ENCODE data around the gene ADAM10. TPM values are rescaled to one million over a fixed set of nuclear protein-coding genes. Genes with fewer than 3 reads are reported as not detected.

The ADAM10 gene
- polyA plus RNA-seq, 1 of the 3 experiments (the other 2 are of a cell fraction): 83.5 TPM

DNA sequence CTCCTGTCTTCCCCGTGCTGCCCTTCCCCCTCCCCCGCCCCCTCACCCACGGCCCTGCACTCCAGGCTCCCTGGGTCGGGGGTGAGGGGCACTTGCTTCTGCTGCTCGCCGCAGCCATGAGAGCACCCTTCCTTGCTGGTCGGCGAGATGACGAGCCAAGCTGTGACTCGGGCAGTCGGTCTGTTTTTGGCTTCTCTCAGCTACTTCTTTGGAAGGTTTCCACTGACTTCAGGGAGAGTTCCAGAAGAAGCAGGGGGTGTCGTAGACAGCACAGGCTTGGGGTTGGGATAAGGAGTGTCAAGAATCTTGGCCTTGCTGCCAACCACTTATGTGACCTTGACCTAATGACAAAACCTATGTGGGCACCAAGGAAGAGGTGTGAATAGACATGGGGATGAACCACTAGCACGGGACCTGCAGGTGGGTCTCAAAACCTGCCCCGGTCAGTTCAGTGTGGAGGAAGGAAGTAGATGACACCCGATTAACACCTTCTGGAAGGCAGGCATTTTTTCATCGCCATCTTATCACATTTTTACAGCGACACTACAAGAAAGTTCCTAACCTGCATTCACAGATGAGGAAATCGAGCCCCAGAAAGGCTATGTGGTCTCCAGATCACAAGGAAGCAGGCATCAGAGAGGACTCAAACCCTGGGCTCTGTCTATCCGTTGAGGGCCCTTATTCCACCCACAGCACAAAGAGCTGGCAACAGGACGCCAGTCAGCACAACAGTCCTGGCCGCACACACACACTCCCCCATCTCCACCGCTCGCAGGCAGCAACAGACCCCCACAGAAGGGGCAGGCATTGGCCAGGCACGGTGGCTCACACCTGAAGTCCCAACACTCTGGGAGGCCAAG, 196.8 kb downstream of the ADAM10 start:
- DNase-seq: no peak
- no peak overlapping the region for H2AFZ ChIP-seq (ENCODE audit: low read depth)
- no peaks in the 10 kb centered on the region for H3K79me2 ChIP-seq (ENCODE audit: insufficient read depth)
- H3K27me3 ChIP-seq (ENCODE audit: insufficient read depth): no peaks in the 10 kb centered on the region; the same call in 1 of the 2 replicates
- ChIA-PET POLR2A (no interaction called here), CTCF (no interaction called here)
- TF ChIP-seq RXRA (IDR thresholded peaks at IDR 0.05; ENCODE audit: borderline replicate concordance, low read depth): no peak
- no peaks in the 10 kb centered on the region for H3K9me2 ChIP-seq
- H3K4me1 ChIP-seq (ENCODE audit: control insufficient read depth in 1 of 2, insufficient read depth in 2 of 2, low read depth in 1 of 2, low read length in 1 of 2): peaks cover 8 to 13% of the 10 kb centered on the region in 2 experiments; a peak in 2 of 4 replicates
- no peaks in the 10 kb centered on the region for H3K36me3 ChIP-seq (replicated peaks in 1 of 2; ENCODE audit: control insufficient read depth in 1 of 2, insufficient read depth in 2 of 2, low read length in 1 of 2)
- H3K4me3 ChIP-seq (ENCODE audit: low read depth in 2 of 2, low read length in 1 of 2): no peak overlapping the region
- H4K20me1 ChIP-seq (ENCODE audit: insufficient read depth): no peaks in the 10 kb centered on the region
- H3K9me3 ChIP-seq: no peaks in the 10 kb centered on the region
- H3K27ac ChIP-seq (ENCODE audit: low read depth in 2 of 2, low read length in 1 of 2): no peak overlapping the region
- no peak overlapping the region for H3K4me2 ChIP-seq
- no peak overlapping the region for H3K9ac ChIP-seq
- WGBS (ENCODE audit: low lambda C conversion rate): 92% methylated on average over 21 of the region's 24 CpGs
- peaks cover 6% of the 10 kb centered on the region for H3F3A ChIP-seq (replicated peaks; ENCODE audit: insufficient read depth)

DNA sequence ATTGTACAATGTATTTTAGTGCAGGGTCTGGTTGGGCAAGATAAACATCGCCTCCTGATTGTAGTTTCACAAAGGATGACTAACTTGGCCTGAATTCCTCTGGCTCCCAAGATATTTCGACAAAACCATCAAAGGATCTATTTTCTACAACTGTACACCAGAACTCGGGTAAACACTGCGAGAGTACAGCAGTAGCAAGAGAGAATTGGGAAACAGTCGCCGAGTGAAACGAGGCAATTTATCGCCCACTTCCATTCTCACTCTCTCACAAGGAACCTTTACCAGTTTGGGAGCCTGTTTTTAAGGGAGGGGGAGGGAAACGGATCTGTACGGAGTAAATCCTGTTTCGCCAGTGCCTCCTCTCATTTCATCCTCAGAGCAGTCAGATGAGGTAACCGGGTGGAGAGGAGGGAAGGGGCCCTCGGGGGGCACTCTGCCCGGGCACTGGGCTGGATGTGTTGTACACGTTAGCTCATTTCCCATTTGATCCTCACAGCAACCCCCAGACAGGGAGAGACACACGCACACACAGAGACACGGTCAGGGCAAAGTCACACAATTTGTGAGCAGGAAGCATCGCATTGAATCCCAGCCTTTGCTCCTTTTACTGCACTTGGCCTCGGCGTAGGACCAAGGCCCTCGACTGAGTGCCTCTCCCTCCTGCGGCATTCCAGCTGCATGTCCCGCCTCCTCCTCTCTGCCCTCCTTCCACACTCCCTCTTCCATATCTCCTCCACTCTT, 197.6 kb downstream of the ADAM10 start:
- DNase-seq: no peak
- Histone ChIP-seq H2AFZ (ENCODE audit: low read depth) (peak overlapping the region; percentile 44; the same call in 1 of the 2 replicates), H3K27ac (ENCODE audit: low read depth in 2 of 2, low read length in 1 of 2) (peak overlapping the region in 1 of 2 experiments; percentile 42; a peak in 1 of 4 replicates), H3K4me1 (ENCODE audit: control insufficient read depth in 1 of 2, insufficient read depth in 2 of 2, low read depth in 1 of 2, low read length in 1 of 2) (peaks cover 14 to 17% of the 10 kb centered on the region in 2 experiments; a peak in 2 of 4 replicates), H3K36me3 (replicated peaks in 1 of 2; ENCODE audit: control insufficient read depth in 1 of 2, insufficient read depth in 2 of 2, low read length in 1 of 2) (no peaks in the 10 kb centered on the region), H4K20me1 (ENCODE audit: insufficient read depth) (no peaks in the 10 kb centered on the region), H3K79me2 (ENCODE audit: insufficient read depth) (no peaks in the 10 kb centered on the region), H3K4me3 (ENCODE audit: low read depth in 2 of 2, low read length in 1 of 2) (no peak overlapping the region), H3F3A (replicated peaks; ENCODE audit: insufficient read depth) (peaks cover 12% of the 10 kb centered on the region), H3K4me2 (peak overlapping the region; percentile 30; the same call in 1 of the 2 replicates), H3K9me3 (no peaks in the 10 kb centered on the region), H3K27me3 (ENCODE audit: insufficient read depth) (no peaks in the 10 kb centered on the region; the same call in 1 of the 2 replicates), H3K9ac (no peak overlapping the region), H3K9me2 (no peaks in the 10 kb centered on the region)
- ChIA-PET POLR2A (no interaction called here), CTCF (no interaction called here)
- WGBS (ENCODE audit: low lambda C conversion rate): 82% methylated on average over 23 of the region's 23 CpGs
- no peak for TF ChIP-seq CHD2 (IDR thresholded peaks at IDR 0.05; ENCODE audit: low read length, partially characterized antibody)
- peak; percentile 62; the same call in 1 of the 2 replicates for TF ChIP-seq FOSL2 (IDR thresholded peaks at IDR 0.05; ENCODE audit: borderline replicate concordance, low read depth)
- TF ChIP-seq, protein P1, sequence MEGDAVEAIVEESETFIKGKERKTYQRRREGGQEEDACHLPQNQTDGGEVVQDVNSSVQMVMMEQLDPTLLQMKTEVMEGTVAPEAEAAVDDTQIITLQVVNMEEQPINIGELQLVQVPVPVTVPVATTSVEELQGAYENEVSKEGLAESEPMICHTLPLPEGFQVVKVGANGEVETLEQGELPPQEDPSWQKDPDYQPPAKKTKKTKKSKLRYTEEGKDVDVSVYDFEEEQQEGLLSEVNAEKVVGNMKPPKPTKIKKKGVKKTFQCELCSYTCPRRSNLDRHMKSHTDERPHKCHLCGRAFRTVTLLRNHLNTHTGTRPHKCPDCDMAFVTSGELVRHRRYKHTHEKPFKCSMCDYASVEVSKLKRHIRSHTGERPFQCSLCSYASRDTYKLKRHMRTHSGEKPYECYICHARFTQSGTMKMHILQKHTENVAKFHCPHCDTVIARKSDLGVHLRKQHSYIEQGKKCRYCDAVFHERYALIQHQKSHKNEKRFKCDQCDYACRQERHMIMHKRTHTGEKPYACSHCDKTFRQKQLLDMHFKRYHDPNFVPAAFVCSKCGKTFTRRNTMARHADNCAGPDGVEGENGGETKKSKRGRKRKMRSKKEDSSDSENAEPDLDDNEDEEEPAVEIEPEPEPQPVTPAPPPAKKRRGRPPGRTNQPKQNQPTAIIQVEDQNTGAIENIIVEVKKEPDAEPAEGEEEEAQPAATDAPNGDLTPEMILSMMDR (IDR thresholded peaks at IDR 0.05): no peak
- TF ChIP-seq, protein P2, sequence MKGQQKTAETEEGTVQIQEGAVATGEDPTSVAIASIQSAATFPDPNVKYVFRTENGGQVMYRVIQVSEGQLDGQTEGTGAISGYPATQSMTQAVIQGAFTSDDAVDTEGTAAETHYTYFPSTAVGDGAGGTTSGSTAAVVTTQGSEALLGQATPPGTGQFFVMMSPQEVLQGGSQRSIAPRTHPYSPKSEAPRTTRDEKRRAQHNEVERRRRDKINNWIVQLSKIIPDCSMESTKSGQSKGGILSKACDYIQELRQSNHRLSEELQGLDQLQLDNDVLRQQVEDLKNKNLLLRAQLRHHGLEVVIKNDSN (IDR thresholded peaks at IDR 0.05; ENCODE audit: borderline replicate concordance, low read depth): no peak
- TF ChIP-seq RAD21 (IDR thresholded peaks at IDR 0.05; ENCODE audit: low read length): no peak
- no peak for TF ChIP-seq RFX5 (IDR thresholded peaks at IDR 0.05; ENCODE audit: low read length)
- TF ChIP-seq FOXM1 (IDR thresholded peaks at IDR 0.05; ENCODE audit: low read depth): no peak
- TF ChIP-seq NFIC (IDR thresholded peaks at IDR 0.05; ENCODE audit: borderline replicate concordance): peak; percentile 73
- peak; percentile 61 for TF ChIP-seq JUND (IDR thresholded peaks at IDR 0.05)
- peak; percentile 41; the same call in 1 of the 2 replicates for TF ChIP-seq POLR2AphosphoS5 (IDR thresholded peaks at IDR 0.05; ENCODE audit: low read depth, low read length)
- TF ChIP-seq, protein P3, sequence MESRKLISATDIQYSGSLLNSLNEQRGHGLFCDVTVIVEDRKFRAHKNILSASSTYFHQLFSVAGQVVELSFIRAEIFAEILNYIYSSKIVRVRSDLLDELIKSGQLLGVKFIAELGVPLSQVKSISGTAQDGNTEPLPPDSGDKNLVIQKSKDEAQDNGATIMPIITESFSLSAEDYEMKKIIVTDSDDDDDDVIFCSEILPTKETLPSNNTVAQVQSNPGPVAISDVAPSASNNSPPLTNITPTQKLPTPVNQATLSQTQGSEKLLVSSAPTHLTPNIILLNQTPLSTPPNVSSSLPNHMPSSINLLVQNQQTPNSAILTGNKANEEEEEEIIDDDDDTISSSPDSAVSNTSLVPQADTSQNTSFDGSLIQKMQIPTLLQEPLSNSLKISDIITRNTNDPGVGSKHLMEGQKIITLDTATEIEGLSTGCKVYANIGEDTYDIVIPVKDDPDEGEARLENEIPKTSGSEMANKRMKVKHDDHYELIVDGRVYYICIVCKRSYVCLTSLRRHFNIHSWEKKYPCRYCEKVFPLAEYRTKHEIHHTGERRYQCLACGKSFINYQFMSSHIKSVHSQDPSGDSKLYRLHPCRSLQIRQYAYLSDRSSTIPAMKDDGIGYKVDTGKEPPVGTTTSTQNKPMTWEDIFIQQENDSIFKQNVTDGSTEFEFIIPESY (IDR thresholded peaks at IDR 0.05; ENCODE audit: borderline replicate concordance, low read depth): 0 out of 2 replicates have a peak, but pooled peaks have one; percentile 63
- TF ChIP-seq, protein P4, sequence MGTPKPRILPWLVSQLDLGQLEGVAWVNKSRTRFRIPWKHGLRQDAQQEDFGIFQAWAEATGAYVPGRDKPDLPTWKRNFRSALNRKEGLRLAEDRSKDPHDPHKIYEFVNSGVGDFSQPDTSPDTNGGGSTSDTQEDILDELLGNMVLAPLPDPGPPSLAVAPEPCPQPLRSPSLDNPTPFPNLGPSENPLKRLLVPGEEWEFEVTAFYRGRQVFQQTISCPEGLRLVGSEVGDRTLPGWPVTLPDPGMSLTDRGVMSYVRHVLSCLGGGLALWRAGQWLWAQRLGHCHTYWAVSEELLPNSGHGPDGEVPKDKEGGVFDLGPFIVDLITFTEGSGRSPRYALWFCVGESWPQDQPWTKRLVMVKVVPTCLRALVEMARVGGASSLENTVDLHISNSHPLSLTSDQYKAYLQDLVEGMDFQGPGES (IDR thresholded peaks at IDR 0.05; ENCODE audit: low read depth, low read length): no peak
- no peak for TF ChIP-seq RCOR1 (IDR thresholded peaks at IDR 0.05; ENCODE audit: low read length)
- peak; percentile 88 for TF ChIP-seq TCF12 (IDR thresholded peaks at IDR 0.05)

Measured in SK-N-SH (cell line).